GM23338 (cell line): ENCODE results near the gene CCNQ. TPM values are rescaled to one million over a fixed set of nuclear protein-coding genes. Genes with fewer than 3 reads are reported as not detected.

ENCODE experiments used
- ATAC-seq: fragments of 200-7000 bp; cut with Tn5 transposase; 3 replicates; pipeline ENCODE4 v1.9.1; 2020
- DNase-seq: peaks from one replicate; pipeline ENCODE4 v3.0.0-alpha.2; 2015; ENCODE audit warnings: low spot score
- H2AFZ ChIP-seq: fragments of 200-600 bp; sonication (generic); 2 replicates; pipeline ENCODE4 v1.8.0; 2016; ENCODE audit warnings: antibody characterized with exemption, mild to moderate bottlenecking, moderate library complexity
- H3F3A ChIP-seq: fragments of 200-600 bp; sonication (generic); replicated peaks from 2 replicates; pipeline ENCODE4 v1.8.0; 2017; ENCODE audit warnings: antibody characterized with exemption, mixed run types, low read depth
- H3K27ac ChIP-seq: fragments of 200-600 bp; sonication (generic); 2 replicates; pipeline ENCODE4 v1.6.1; 2016; ENCODE audit warnings: low read depth
- H3K27me3 ChIP-seq: fragments of 200-600 bp; sonication (generic); 2 replicates; pipeline ENCODE4 v1.8.0; 2016; ENCODE audit warnings: mild to moderate bottlenecking, mixed run types, moderate library complexity; ENCODE audit not compliant: insufficient read depth
- H3K36me3 ChIP-seq: fragments of 200-600 bp; sonication (generic); 2 replicates; pipeline ENCODE4 v1.8.0; 2016; ENCODE audit warnings: mild to moderate bottlenecking; ENCODE audit not compliant: insufficient read depth
- H3K4me1 ChIP-seq: fragments of 200-600 bp; sonication (generic); 2 replicates; pipeline ENCODE4 v1.8.0; 2016; ENCODE audit warnings: mild to moderate bottlenecking, moderate library complexity; ENCODE audit not compliant: insufficient read depth
- H3K4me2 ChIP-seq: fragments of 200-600 bp; sonication (generic); 2 replicates; pipeline ENCODE4 v1.7.1; 2017; ENCODE audit warnings: mixed run types
- H3K4me3 ChIP-seq: fragments of 200-600 bp; sonication (generic); 2 replicates; pipeline ENCODE4 v1.6.1; 2016; ENCODE audit warnings: mixed run types
- H3K79me2 ChIP-seq: fragments of 200-600 bp; sonication (generic); replicated peaks from 2 replicates; pipeline ENCODE4 v1.8.0; 2017; ENCODE audit warnings: mild to moderate bottlenecking; ENCODE audit not compliant: insufficient read depth
- H3K9me2 ChIP-seq: fragments of 200-600 bp; sonication (generic); 2 replicates; pipeline ENCODE4 v1.8.0; 2017; ENCODE audit not compliant: insufficient read depth
- H4K20me1 ChIP-seq: fragments of 200-600 bp; sonication (generic); replicated peaks from 2 replicates; pipeline ENCODE4 v1.8.0; 2017; ENCODE audit warnings: mild to moderate bottlenecking; ENCODE audit not compliant: insufficient read depth
- H3K27ac Mint-ChIP-seq: 2 replicates; pipeline ENCODE4 v1.8.0; 2020; ENCODE audit warnings: inconsistent platforms, mild to moderate bottlenecking, moderate library complexity, mixed read lengths
- H3K27me3 Mint-ChIP-seq: 3 replicates; pipeline ENCODE4 v1.8.0; 2022; ENCODE audit warnings: low read depth, mild to moderate bottlenecking, moderate library complexity, mixed read lengths, inconsistent platforms; ENCODE audit not compliant: insufficient read depth, poor library complexity
- H3K36me3 Mint-ChIP-seq: 3 replicates; pipeline ENCODE4 v1.8.0; 2021; ENCODE audit warnings: low read depth, mild to moderate bottlenecking, inconsistent platforms, moderate library complexity, mixed read lengths
- H3K4me1 Mint-ChIP-seq: 3 replicates; pipeline ENCODE4 v1.8.0; 2020; ENCODE audit warnings: mild to moderate bottlenecking, inconsistent platforms, mixed read lengths
- H3K4me3 Mint-ChIP-seq: 3 replicates; pipeline ENCODE4 v1.8.0; 2021; ENCODE audit warnings: moderate library complexity, mild to moderate bottlenecking, inconsistent platforms, mixed read lengths
- H3K9me3 Mint-ChIP-seq: 3 replicates; pipeline ENCODE4 v1.8.0; 2020; ENCODE audit warnings: moderate library complexity, mild to moderate bottlenecking, inconsistent platforms, mixed read lengths
- CREB1 ChIP-seq: fragments of 250-450 bp; sonication (Bioruptor Pico); IDR thresholded peaks from 2 replicates; pipeline ENCODE4 v1.5.0; 2020; ENCODE audit warnings: low read depth, mild to moderate bottlenecking, moderate library complexity
- EZH2 ChIP-seq: fragments of 200-600 bp; sonication (generic); IDR thresholded peaks from one replicate; pipeline ENCODE4 v1.8.0; 2017; ENCODE audit warnings: antibody characterized with exemption, mild to moderate bottlenecking, low read depth; ENCODE audit not compliant: unreplicated experiment
- JUNB ChIP-seq: IDR thresholded peaks from one replicate; pipeline ENCODE4 v1.6.1; 2016; ENCODE audit warnings: antibody characterized with exemption; ENCODE audit not compliant: unreplicated experiment
- REST ChIP-seq: IDR thresholded peaks from one replicate; pipeline ENCODE4 v1.6.1; 2018; ENCODE audit warnings: antibody characterized with exemption; ENCODE audit not compliant: unreplicated experiment
- STAT1 ChIP-seq: IDR thresholded peaks from one replicate; pipeline ENCODE4 v1.6.1; 2016; ENCODE audit warnings: antibody characterized with exemption; ENCODE audit not compliant: unreplicated experiment
- ZNF114 ChIP-seq: fragments of 250-450 bp; sonication (Bioruptor Pico); IDR thresholded peaks from 2 replicates; pipeline ENCODE4 v1.5.0; 2020; ENCODE audit warnings: mild to moderate bottlenecking, moderate library complexity
- ZNF331 ChIP-seq: fragments of 250-450 bp; sonication (Bioruptor Pico); IDR thresholded peaks from 2 replicates; pipeline ENCODE4 v1.5.0; 2020; ENCODE audit warnings: low read depth, mild to moderate bottlenecking, moderate library complexity
- polyA plus RNA-seq: library from polyadenylated mRNA; unstranded; fragments of >200 nt; fragmentation: Nextera tagmentation; extraction: Ambion mirVana; gene quantifications from 2 replicates; pipeline ENCODE4 v1.2.1, GENCODE V29; 2016
- total RNA-seq: library from RNA; depleted of rRNA; stranded (reverse); fragments of >200 nt; shearing (Covaris generic); gene quantifications from 2 replicates; pipeline ENCODE4 v1.2.3, GENCODE V29; 2014
- TF ChIP-seq, protein P1 (sequence below): IDR thresholded peaks from 2 replicates; pipeline ENCODE4 v1.6.1; 2016; ENCODE audit warnings: antibody characterized with exemption
- TF ChIP-seq, protein P2 (sequence below): fragments of 250-450 bp; sonication (Bioruptor Pico); IDR thresholded peaks from 2 replicates; pipeline ENCODE4 v1.5.0; 2020; ENCODE audit warnings: mild to moderate bottlenecking, moderate library complexity

CCNQ gene
- total and polyA plus RNA-seq, 2 experiments from 2014 or later = 19.4 to 30.2 TPM

DNA sequence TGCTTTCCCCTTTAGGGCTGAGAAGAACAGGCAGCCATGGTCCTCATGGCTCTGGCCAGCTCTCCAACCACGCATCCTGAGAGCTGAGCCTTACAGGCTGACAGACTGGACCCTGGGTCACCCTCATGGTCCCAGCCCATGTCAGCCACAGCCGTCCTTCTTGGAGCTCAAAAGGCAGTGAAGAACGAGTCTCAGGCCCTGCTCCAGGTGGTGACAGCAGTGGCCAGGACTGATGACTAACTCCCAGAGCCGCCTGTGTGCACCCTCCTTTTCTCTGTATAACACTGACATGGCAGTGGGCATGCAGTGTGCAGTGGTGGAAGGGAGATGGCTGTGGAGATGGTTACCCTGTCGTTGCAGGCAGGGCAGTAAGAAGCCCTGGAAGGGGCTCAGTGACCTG lies 37.8 kb upstream of the CCNQ start:
- Histone ChIP-seq H3K79me2 (no peaks in the 10 kb centered on the region), H3K27me3 (peaks cover 16% of the 10 kb centered on the region), H2AFZ (no peak overlapping the region), H4K20me1 (no peaks in the 10 kb centered on the region), H3K9me2 (no peaks in the 10 kb centered on the region), H3K36me3 (no peaks in the 10 kb centered on the region), H3K27ac (no peak overlapping the region), H3K4me2 (no peak overlapping the region), H3K4me1 (no peaks in the 10 kb centered on the region), H3K4me3 (no peak overlapping the region), H3F3A (no peaks in the 10 kb centered on the region)
- peaks cover 11% of the 10 kb centered on the region for H3K27me3 Mint-ChIP-seq
- H3K4me3 Mint-ChIP-seq = no peak overlapping the region
- DNase-seq (no peak), ATAC-seq (no peak)
- H3K36me3 Mint-ChIP-seq = no peaks in the 10 kb centered on the region
- no peaks in the 10 kb centered on the region for H3K9me3 Mint-ChIP-seq
- TF ChIP-seq STAT1 (no peak), EZH2 (no peak), CREB1 (CRISPR knock-in tag) (no peak), JUNB (no peak), REST (no peak), ZNF114 (CRISPR knock-in tag) (no peak), ZNF331 (CRISPR knock-in tag) (no peak)
- TF ChIP-seq, protein P1, sequence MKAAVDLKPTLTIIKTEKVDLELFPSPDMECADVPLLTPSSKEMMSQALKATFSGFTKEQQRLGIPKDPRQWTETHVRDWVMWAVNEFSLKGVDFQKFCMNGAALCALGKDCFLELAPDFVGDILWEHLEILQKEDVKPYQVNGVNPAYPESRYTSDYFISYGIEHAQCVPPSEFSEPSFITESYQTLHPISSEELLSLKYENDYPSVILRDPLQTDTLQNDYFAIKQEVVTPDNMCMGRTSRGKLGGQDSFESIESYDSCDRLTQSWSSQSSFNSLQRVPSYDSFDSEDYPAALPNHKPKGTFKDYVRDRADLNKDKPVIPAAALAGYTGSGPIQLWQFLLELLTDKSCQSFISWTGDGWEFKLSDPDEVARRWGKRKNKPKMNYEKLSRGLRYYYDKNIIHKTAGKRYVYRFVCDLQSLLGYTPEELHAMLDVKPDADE = no peak
- TF ChIP-seq, protein P2, sequence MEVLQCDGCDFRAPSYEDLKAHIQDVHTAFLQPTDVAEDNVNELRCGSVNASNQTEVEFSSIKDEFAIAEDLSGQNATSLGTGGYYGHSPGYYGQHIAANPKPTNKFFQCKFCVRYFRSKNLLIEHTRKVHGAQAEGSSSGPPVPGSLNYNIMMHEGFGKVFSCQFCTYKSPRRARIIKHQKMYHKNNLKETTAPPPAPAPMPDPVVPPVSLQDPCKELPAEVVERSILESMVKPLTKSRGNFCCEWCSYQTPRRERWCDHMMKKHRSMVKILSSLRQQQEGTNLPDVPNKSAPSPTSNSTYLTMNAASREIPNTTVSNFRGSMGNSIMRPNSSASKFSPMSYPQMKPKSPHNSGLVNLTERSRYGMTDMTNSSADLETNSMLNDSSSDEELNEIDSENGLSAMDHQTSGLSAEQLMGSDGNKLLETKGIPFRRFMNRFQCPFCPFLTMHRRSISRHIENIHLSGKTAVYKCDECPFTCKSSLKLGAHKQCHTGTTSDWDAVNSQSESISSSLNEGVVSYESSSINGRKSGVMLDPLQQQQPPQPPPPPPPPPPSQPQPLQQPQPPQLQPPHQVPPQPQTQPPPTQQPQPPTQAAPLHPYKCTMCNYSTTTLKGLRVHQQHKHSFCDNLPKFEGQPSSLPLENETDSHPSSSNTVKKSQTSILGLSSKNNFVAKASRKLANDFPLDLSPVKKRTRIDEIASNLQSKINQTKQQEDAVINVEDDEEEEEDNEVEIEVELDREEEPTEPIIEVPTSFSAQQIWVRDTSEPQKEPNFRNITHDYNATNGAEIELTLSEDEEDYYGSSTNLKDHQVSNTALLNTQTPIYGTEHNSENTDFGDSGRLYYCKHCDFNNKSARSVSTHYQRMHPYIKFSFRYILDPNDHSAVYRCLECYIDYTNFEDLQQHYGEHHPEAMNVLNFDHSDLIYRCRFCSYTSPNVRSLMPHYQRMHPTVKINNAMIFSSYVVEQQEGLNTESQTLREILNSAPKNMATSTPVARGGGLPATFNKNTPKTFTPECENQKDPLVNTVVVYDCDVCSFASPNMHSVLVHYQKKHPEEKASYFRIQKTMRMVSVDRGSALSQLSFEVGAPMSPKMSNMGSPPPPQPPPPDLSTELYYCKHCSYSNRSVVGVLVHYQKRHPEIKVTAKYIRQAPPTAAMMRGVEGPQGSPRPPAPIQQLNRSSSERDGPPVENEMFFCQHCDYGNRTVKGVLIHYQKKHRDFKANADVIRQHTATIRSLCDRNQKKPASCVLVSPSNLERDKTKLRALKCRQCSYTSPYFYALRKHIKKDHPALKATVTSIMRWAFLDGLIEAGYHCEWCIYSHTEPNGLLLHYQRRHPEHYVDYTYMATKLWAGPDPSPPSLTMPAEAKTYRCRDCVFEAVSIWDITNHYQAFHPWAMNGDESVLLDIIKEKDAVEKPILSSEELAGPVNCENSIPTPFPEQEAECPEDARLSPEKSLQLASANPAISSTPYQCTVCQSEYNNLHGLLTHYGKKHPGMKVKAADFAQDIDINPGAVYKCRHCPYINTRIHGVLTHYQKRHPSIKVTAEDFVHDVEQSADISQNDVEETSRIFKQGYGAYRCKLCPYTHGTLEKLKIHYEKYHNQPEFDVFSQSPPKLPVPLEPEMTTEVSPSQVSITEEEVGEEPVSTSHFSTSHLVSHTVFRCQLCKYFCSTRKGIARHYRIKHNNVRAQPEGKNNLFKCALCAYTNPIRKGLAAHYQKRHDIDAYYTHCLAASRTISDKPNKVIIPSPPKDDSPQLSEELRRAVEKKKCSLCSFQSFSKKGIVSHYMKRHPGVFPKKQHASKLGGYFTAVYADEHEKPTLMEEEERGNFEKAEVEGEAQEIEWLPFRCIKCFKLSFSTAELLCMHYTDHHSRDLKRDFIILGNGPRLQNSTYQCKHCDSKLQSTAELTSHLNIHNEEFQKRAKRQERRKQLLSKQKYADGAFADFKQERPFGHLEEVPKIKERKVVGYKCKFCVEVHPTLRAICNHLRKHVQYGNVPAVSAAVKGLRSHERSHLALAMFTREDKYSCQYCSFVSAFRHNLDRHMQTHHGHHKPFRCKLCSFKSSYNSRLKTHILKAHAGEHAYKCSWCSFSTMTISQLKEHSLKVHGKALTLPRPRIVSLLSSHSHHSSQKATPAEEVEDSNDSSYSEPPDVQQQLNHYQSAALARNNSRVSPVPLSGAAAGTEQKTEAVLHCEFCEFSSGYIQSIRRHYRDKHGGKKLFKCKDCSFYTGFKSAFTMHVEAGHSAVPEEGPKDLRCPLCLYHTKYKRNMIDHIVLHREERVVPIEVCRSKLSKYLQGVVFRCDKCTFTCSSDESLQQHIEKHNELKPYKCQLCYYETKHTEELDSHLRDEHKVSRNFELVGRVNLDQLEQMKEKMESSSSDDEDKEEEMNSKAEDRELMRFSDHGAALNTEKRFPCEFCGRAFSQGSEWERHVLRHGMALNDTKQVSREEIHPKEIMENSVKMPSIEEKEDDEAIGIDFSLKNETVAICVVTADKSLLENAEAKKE (CRISPR knock-in tag) = no peak
- no peak overlapping the region for H3K27ac Mint-ChIP-seq
- H3K4me1 Mint-ChIP-seq = peaks cover 4% of the 10 kb centered on the region; the same call in 2 of the 3 replicates
